NCI-H1092 (cell line): ENCODE results near the gene NKX3-2.

ENCODE experiments used
- DNase-seq: peaks from one replicate; lab custom pipeline; 2025; lab: John Stamatoyannopoulos, UW

Gene NKX3-2

GRCh38 chr4:13530823-13531624, 13.3 kb downstream of the NKX3-2 start:
- no peak for DNase-seq

- no peak for DNase-seq
These were observed 15.0 kb downstream of the NKX3-2 start for GRCh38 chr4:13529128-13529919.

GRCh38 chr4:13528821-13529127, 15.5 kb downstream of the NKX3-2 start:
- DNase-seq: no peak

- no peak for DNase-seq
These were observed 16.1 kb downstream of the NKX3-2 start for GRCh38 chr4:13527981-13528820.

GRCh38 chr4:13527192-13527980, 16.9 kb downstream of the NKX3-2 start:
- no peak for DNase-seq

GRCh38 chr4:13526658-13527057, 17.6 kb downstream of the NKX3-2 start:
- no peak for DNase-seq

GRCh38 chr4:13525606-13526281, 18.6 kb downstream of the NKX3-2 start:
- no peak for DNase-seq

- DNase-seq: no peak
These were observed 19.6 kb downstream of the NKX3-2 start for GRCh38 chr4:13524504-13525243.

- DNase-seq: no peak
These were observed 20.5 kb downstream of the NKX3-2 start for GRCh38 chr4:13523591-13524503.

GRCh38 chr4:13523105-13523477, 21.2 kb downstream of the NKX3-2 start:
- no peak for DNase-seq

- no peak for DNase-seq
These were observed 21.8 kb downstream of the NKX3-2 start for GRCh38 chr4:13522282-13523104.

GRCh38 chr4:13521047-13521446, 23.3 kb downstream of the NKX3-2 start:
- no peak for DNase-seq

GRCh38 chr4:13516315-13516860, 27.9 kb downstream of the NKX3-2 start:
- DNase-seq: no peak

- no peak for DNase-seq
These were observed 29.0 kb downstream of the NKX3-2 start for GRCh38 chr4:13515268-13515667.

- no peak for DNase-seq
These were observed 29.6 kb downstream of the NKX3-2 start for GRCh38 chr4:13514722-13515121.

GRCh38 chr4:13511101-13511500, 33.2 kb downstream of the NKX3-2 start:
- DNase-seq: no peak

GRCh38 chr4:13509442-13509841, 34.9 kb downstream of the NKX3-2 start:
- DNase-seq: no peak

- no peak for DNase-seq
These were observed 39.9 kb downstream of the NKX3-2 start for GRCh38 chr4:13504374-13504773.
